HL-60 (cell line): ENCODE data around the gene TSHZ3.

Source experiments
- DNase-seq, 2 experiments: peaks; one replicate each; pipeline ENCODE4 v3.0.0-alpha.2; 2010 to 2020; ENCODE audit warnings: low read depth in 1 of 2, low spot score in 1 of 2
- H3K27ac ChIP-seq: fragments of 250-450 bp; sonication (Bioruptor Pico); replicated peaks from 2 replicates; pipeline ENCODE4 v1.5.1; 2020; ENCODE audit warnings: mild to moderate bottlenecking, moderate library complexity
- H3K27me3 ChIP-seq: fragments of 250-450 bp; sonication (Bioruptor Pico); 2 replicates; pipeline ENCODE4 v1.5.1; 2021; ENCODE audit warnings: mild to moderate bottlenecking, moderate library complexity; ENCODE audit not compliant: insufficient read depth, poor library complexity, severe bottlenecking
- H3K4me3 ChIP-seq: replicated peaks from 2 replicates; pipeline ENCODE4 v1.5.1; 2011; ENCODE audit warnings: mild to moderate bottlenecking, control low read depth, low read length; ENCODE audit not compliant: insufficient read depth
- CTCF ChIP-seq: IDR thresholded peaks from one replicate; pipeline ENCODE4 v1.5.1; 2011; ENCODE audit warnings: low read length, control low read depth, inconsistent platforms; ENCODE audit not compliant: insufficient read depth
- GABPA ChIP-seq: IDR thresholded peaks from 2 replicates; pipeline ENCODE4 v1.6.1; 2012; ENCODE audit warnings: low read depth
- POLR2AphosphoS5 ChIP-seq: IDR thresholded peaks from 2 replicates; pipeline ENCODE4 v1.6.1; 2012; ENCODE audit warnings: low read depth
- REST ChIP-seq: IDR thresholded peaks from 2 replicates; pipeline ENCODE4 v1.6.1; 2012; ENCODE audit warnings: low read depth; ENCODE audit not compliant: insufficient replicate concordance
- SPI1 ChIP-seq: IDR thresholded peaks from 2 replicates; pipeline ENCODE4 v1.6.1; 2012; ENCODE audit warnings: low read depth, mild to moderate bottlenecking, borderline replicate concordance

The TSHZ3 gene

DNA sequence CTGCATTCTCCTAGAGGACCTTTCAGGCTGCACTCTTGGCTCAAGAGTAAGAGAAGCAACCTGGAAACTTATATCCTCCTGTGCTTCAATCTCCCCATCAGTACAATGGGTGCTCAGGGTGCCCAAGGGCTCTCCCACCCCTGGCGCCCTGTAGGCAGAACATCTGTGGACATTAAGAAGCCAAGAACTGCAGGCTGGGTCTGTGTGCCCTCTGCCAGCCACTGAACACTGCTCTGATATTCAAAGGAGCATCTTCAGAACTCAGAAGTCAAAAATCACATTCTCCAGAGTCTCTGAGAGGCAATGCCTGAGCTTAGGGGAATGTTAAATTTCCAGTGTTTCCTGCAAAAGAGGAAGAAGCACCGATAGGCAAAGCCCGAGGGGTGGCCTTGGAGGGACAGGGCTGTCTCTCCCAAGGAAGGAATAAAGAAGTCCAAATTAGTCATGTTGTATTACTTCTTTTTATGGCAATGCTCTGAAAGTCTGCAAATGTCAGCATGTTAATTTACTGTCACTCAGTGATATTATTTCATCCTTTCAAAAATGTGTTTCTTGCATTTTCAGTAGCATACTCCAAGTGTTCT is 88.1 kb downstream of the TSHZ3 start:
- H3K27ac ChIP-seq, result no peak overlapping the region
- no peak overlapping the region for H3K4me3 ChIP-seq
- no peak for DNase-seq
- H3K27me3 ChIP-seq, result no peaks in the 10 kb centered on the region
- TF ChIP-seq REST, result no peak
- TF ChIP-seq POLR2AphosphoS5, result no peak
- TF ChIP-seq SPI1, result no peak
- TF ChIP-seq GABPA, result no peak
- TF ChIP-seq CTCF, result no peak

- H3K4me3 ChIP-seq, result no peak overlapping the region
- TF ChIP-seq GABPA, result no peak
- no peaks in the 10 kb centered on the region for H3K27me3 ChIP-seq
- no peak overlapping the region for H3K27ac ChIP-seq
- DNase-seq, result no peak
These were observed 88.9 kb downstream of the TSHZ3 start for GRCh38 chr19:31260171-31260933.

DNA sequence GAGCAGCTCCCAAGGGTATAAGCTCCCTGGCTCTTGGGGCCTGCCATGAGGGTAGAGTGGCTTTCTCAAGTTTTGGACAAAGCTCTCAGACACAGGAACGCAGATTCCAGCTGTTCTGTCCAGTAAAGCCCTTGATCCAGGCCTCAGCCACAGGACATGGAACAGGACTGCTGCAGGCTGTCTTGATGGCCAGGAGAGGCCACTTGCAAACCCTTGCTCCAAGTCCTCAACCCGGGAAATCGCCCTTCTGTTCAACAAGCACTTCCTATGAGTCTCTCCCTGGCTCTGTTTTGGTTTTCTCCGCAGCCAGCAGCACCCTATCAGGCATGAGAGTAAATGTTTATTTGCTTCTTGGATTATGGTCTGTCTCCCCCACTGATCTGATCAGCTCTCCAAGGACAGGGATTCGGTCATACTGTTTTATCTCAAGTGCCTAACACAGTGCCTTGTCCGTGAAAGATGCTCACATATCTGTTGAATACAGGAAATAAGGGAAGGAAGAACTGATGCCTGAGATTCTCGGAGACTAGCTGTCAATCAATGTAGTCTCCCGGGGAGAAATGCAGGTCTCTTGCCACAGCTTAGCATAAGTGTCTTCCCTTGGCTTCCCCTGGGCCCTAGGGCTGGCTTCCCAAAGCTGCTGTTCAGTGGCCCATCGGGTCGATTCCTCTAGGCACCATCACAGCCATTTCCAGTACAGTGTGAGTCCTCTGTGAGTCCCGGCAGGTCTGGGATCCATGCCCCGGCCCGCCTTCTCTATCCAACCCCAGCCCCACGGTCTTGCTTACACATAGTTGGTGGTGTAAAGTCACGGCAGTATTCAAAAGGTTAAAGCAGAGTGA is 90.8 kb downstream of the TSHZ3 start:
- no peak overlapping the region for H3K4me3 ChIP-seq
- no peak for DNase-seq
- TF ChIP-seq CTCF (no peak), POLR2AphosphoS5 (no peak), SPI1 (no peak), REST (no peak), GABPA (no peak)
- no peak overlapping the region for H3K27ac ChIP-seq
- no peaks in the 10 kb centered on the region for H3K27me3 ChIP-seq

GRCh38 chr19:31257426-31258130 is 91.7 kb downstream of the TSHZ3 start:
- TF ChIP-seq SPI1, result no peak
- no peak for TF ChIP-seq REST
- Histone ChIP-seq H3K27ac (no peak overlapping the region), H3K4me3 (no peak overlapping the region), H3K27me3 (no peaks in the 10 kb centered on the region)
- DNase-seq, result no peak
